HG02610 (cell line): Measurements from ENCODE around the gene REP15.
"Not testable (repeated sequence)": the region's sequence is repeated elsewhere in the genome, so short reads cannot be mapped to it uniquely, and the experiment has no call there.

Source experiments
- ATAC-seq: cut with Tn5 transposase; IDR thresholded peaks from one replicate; pipeline ENCODE4 v1.9.1; 2021; ENCODE audit warnings: mild to moderate bottlenecking, moderate library complexity; ENCODE audit not compliant: unreplicated experiment

The REP15 gene, protein sequence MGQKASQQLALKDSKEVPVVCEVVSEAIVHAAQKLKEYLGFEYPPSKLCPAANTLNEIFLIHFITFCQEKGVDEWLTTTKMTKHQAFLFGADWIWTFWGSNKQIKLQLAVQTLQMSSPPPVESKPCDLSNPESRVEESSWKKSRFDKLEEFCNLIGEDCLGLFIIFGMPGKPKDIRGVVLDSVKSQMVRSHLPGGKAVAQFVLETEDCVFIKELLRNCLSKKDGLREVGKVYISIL

GRCh38 chr12:27696293-27696652, at the start of gene REP15:
Gene REP15, plus strand, starts transcription at chr12:27696447. Its CDS starts 116 bp downstream, at chr12:27696563.
- no peak for ATAC-seq

- no peak for ATAC-seq
Observed at GRCh38 chr12:27650011-27650410, 46.2 kb upstream of the REP15 start.

DNA sequence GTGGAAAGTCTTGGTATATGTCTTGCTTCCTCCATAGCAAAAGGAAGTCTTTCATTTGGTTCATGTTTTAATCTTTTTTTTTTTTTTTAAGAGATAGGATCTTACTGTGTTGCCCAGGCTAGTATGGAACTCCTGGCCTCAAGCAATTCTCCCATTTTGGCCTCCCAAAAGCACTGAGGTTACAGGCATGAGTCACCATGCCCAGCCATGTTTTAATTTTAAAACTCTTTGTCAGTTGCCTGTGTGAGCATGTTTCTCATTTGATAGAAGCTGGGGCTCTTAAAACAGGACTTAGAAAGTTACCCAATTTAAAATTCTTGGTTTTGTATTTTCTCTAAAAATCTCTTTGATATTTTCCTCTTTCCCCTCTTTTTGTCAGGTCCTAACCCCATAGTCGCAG, 45.0 kb upstream of the REP15 start:
- no peak for ATAC-seq

GRCh38 chr12:27652174-27652763, 44.0 kb upstream of the REP15 start:
- no peak for ATAC-seq

DNA sequence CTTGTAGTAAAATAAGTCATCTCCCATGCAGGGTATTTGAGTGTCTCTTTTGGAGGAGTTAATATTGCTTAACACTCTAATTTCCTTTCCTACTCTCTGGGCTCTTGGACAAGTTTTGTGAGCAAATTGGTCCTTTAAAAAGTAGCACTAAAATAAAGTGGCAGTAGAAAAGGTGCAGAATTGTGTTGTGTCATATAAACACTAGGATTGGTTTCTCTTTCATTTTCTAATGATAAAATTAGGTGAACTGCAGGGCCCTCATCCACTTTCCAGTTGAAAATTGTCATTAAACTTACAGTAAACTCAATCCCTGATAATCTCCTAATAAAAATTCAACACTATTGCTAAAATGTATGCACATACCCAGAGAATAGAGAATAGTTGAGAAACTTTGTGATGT, 42.6 kb upstream of the REP15 start:
- no peak for ATAC-seq

GRCh38 chr12:27655476-27655875, 40.8 kb upstream of the REP15 start:
- ATAC-seq: not testable (repeated sequence)

GRCh38 chr12:27657296-27657695, 39.0 kb upstream of the REP15 start:
- no peak for ATAC-seq

DNA sequence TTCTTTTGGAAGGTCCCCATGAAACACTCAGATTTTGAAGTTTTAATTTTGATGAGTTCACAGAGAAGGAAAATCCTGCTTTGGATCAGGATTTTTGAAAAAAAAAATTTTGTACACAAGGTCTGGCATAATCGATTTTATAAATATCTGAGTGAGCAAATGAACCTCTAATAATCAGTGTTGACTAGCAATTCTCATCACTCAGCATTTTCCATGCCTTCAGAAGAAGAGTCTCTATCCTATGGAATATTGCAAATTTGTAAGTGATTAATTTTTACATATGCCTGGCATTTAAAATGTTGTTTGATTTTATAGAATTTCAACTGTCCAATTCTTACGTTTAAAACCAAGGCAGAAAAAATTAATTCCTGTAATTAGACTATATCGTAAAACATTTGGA, 30.5 kb upstream of the REP15 start:
- no peak for ATAC-seq

GRCh38 chr12:27666510-27666909, 29.7 kb upstream of the REP15 start:
- no peak for ATAC-seq

- no peak for ATAC-seq
Observed at GRCh38 chr12:27667540-27667939, 28.7 kb upstream of the REP15 start.

GRCh38 chr12:27672051-27672450, 24.2 kb upstream of the REP15 start:
- no peak for ATAC-seq

DNA sequence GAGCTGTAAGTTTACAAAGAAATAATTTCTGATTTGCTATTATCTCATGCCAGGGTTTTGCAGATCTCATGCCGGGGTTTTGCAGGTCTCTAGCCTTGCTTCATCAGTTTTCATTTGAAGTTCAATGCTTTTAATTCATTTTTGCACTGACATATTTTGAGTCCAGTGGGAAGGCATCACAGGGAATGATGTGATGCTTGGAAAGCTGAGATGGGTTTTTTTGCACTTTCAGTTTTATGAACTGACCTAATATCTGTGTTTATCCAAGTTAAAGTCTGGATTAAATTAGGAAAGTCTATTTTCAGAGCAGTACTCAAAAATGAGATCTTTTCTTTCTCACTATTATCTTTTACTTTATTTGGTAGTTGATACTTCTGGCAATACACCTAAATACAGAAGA, 23.6 kb upstream of the REP15 start:
- no peak for ATAC-seq

DNA sequence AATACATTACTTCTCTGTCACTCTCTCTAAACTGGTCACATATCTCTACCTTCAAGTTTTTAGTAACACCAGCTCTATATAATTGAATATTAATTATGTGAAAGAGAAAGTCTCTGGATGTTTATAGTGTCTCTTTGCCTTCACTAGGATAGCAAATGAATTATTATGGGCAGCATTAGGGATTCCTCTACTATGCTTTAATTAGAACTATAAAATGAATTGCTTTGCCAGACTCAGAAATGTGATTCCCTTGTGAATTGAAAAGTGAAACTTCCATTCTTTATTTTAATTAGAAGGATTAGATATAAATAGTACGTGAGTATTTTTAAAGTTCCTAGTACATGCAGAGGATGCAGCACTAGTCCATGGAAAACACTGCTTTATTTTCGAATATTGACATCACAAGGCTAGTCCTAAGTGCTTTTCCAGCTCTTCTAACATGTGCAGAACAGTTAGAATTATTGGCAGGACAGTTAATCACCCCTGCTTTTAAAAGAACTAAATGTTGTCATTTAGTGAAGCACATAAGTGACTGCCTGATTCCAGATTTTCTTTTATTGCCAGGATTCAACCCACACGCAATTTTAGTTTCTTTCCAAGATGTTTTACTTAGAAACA, 23.0 kb upstream of the REP15 start:
- ATAC-seq: no peak

GRCh38 chr12:27674989-27675388, 21.3 kb upstream of the REP15 start:
- ATAC-seq: no peak

DNA sequence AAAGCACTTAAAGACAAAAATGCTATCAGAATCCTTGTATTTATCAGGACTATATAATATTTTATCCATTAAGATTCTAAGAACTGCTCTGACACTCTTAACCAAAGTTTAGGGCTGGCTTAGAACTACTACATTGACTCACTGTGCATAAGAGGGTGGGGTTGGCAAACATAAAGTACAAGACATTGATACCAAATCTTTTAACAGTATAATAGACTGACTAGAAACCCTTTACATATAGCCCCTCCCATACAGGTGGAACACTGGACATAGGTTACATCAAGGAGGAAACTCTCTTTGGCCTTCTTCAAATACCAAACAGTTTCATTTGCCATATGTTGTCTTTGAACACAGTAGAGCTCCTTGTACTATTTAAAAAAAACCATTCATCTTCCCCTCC, 15.6 kb upstream of the REP15 start:
- no peak for ATAC-seq

- no peak for ATAC-seq
Observed at GRCh38 chr12:27682534-27682933, 13.7 kb upstream of the REP15 start.

DNA sequence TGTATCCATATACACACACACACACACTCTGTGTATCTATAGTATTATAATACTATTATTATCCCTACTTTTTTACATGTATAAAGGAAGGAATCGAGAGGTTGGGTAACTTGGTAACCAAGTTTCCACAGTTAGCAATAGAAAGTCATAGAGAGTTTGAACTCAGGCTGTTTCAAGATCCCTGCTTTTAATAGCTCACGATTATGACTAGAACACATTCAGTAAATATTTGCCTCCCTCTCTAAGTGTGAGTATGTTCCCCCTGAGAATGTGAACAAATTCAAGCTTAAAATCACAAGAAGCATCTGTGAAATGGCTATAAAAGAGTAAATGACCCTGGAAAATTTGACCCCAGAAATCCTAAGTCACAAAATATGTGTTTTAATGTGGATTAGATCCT, 11.0 kb upstream of the REP15 start:
- no peak for ATAC-seq

GRCh38 chr12:27686147-27686546, 10.1 kb upstream of the REP15 start:
- ATAC-seq: no peak

DNA sequence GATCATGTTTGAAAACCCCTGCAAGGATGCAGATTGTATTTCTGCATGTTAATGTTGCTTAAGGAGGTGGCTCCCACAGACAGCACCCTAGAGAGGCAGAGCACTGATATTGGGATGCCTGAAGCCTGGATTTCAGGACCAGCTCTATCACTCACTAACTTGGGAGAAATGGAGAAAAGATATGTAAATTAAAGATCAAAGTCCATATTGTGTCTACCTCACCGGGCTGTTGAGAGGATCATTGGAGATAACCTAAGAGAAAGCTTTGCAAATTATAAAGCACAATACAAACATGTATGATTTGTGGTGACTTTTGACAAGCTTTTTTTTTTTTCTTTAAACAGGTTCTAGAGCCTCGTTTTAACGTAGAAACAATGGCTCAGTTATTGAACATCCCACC, 7.6 kb upstream of the REP15 start:
- no peak for ATAC-seq

DNA sequence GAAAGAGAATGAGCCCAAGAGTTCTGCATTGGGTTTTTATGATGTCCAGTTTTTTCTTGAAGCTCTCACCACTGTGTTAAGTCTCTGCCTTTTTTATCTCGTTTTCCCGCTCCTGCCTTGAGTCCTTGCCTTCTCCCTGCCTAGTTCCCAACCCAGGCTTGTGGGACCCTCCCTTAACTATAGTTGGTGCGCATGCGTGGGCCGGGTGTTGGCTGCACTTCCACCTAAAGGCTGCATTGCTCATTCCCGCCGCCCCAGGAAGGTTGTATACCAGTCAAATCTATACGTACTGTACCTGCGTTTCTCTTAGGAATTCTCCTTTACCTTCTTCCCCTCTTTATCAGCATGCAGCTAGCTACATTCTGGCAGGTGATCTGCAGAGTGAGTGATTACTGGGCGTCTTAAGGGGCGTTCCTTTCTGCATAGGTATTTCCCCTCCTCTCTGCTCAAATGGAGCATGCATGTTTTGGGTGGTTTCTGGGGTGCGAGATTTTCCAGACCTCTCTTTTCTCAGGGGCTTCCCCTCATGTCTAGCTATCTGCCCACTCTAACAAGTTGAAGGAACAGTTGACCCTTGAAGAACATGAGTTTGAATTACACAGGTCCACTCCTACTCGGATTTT, 6.6 kb upstream of the REP15 start:
- no peak for ATAC-seq

- no peak for ATAC-seq
Observed at GRCh38 chr12:27693403-27693802, 2.8 kb upstream of the REP15 start.
